Panc1 (cell line): Measurements from ENCODE around the gene PINLYP. TPM values are rescaled to one million over a fixed set of nuclear protein-coding genes. Genes with fewer than 3 reads are reported as not detected.

ENCODE experiments used
- ATAC-seq: fragments of 200-7000 bp; cut with Tn5 transposase; 2 replicates; pipeline ENCODE4 v1.9.1; 2020; ENCODE audit warnings: mild to moderate bottlenecking, moderate library complexity
- BruUV-seq: library from RNA; stranded (reverse); fragments of 400-500 nt; replicated peaks from 2 replicates; lab custom pipeline; 2021; lab: Mats Ljungman, UMichigan
- CTCF ChIA-PET: fragments of 300-600 bp; sonication (Branson Sonifier 250); formaldehyde crosslinking; loops from one replicate; lab custom pipeline; 2022; ENCODE audit warnings: antibody characterized with exemption; lab: Charles Lee
- POLR2A ChIA-PET: fragments of 300-600 bp; sonication (Branson Sonifier 250); formaldehyde crosslinking; loops from one replicate; lab custom pipeline; 2022; ENCODE audit warnings: antibody characterized with exemption; lab: Charles Lee
- DNase-seq: peaks from one replicate; pipeline ENCODE4 v3.0.0-alpha.2; 2010; ENCODE audit warnings: low read depth, low spot score
- H3K27ac ChIP-seq: 2 replicates; pipeline ENCODE4 v1.5.1; 2011; ENCODE audit warnings: mild to moderate bottlenecking, low read length, inconsistent platforms
- H3K27me3 ChIP-seq: fragments of 200-500 bp; sonication (Bioruptor generic); 2 replicates; pipeline ENCODE4 v1.6.0; 2014; ENCODE audit warnings: low read length, inconsistent platforms; ENCODE audit not compliant: control insufficient read depth, insufficient read depth
- H3K36me3 ChIP-seq: fragments of 200-500 bp; sonication (Bioruptor generic); 2 replicates; pipeline ENCODE4 v1.5.1; 2014; ENCODE audit warnings: inconsistent platforms, mild to moderate bottlenecking, low read length, moderate library complexity; ENCODE audit not compliant: control insufficient read depth, insufficient read depth
- H3K4me1 ChIP-seq: 2 replicates; pipeline ENCODE4 v1.5.1; 2011; ENCODE audit warnings: inconsistent platforms, mild to moderate bottlenecking, low read length, moderate library complexity; ENCODE audit not compliant: control insufficient read depth, insufficient read depth
- H3K4me3 ChIP-seq, 2 experiments: 2 replicates each; pipeline ENCODE4 v1.5.1; 2011 to 2012; ENCODE audit warnings: low read depth in 2 of 2, low read length in 2 of 2, mild to moderate bottlenecking in 2 of 2, inconsistent platforms in 1 of 2, moderate library complexity in 1 of 2
- H3K9me3 ChIP-seq: fragments of 200-500 bp; sonication (Bioruptor generic); 2 replicates; pipeline ENCODE4 v1.5.1; 2014; ENCODE audit warnings: low read depth, mild to moderate bottlenecking, inconsistent platforms, low read length, moderate library complexity; ENCODE audit not compliant: control insufficient read depth, insufficient read depth
- POLR2AphosphoS5 ChIP-seq: IDR thresholded peaks from 2 replicates; pipeline ENCODE4 v1.6.1; 2012; ENCODE audit warnings: mild to moderate bottlenecking, low read depth, low read length, moderate library complexity
- REST ChIP-seq, 2 experiments: IDR thresholded peaks; 2 replicates each; pipeline ENCODE4 v1.6.1; 2011 to 2012; ENCODE audit warnings: low read depth in 2 of 2, control low read depth in 1 of 2, low read length in 1 of 2, mild to moderate bottlenecking in 1 of 2, moderate library complexity in 1 of 2; ENCODE audit not compliant: insufficient read depth in 1 of 2
- SIN3A ChIP-seq: IDR thresholded peaks from 2 replicates; pipeline ENCODE4 v1.6.1; 2012; ENCODE audit warnings: low read depth, mild to moderate bottlenecking, low read length, moderate library complexity, borderline replicate concordance; ENCODE audit not compliant: insufficient read depth
- TCF7L2 ChIP-seq: IDR thresholded peaks from 2 replicates; pipeline ENCODE4 v1.6.1; 2011; ENCODE audit warnings: mild to moderate bottlenecking, low read depth, low read length, inconsistent platforms
- in situ Hi-C: cut with HindIII; loops from 2 replicates; pipeline ENCODE4 v1.10.0; 2016; ENCODE audit warnings: low sequenced_read_pairs, low pct_unique_long_range_greater_than_20kb
- intact Hi-C: fragments of 100-400 bp; cut with micrococcal nuclease; formaldehyde crosslinking; loops from one replicate; pipeline ENCODE4 v1.10.0; 2022; ENCODE audit not compliant: unreplicated experiment
- total RNA-seq: library from RNA; stranded (reverse); gene quantifications from one replicate; pipeline ENCODE4 v1.2.1, GENCODE V29; 2021; ENCODE audit not compliant: unreplicated experiment
- TF ChIP-seq, protein P1 (sequence below): fragments of 450-650 bp; IDR thresholded peaks from 2 replicates; pipeline ENCODE4 v1.5.1; 2017; ENCODE audit warnings: mild to moderate bottlenecking

PINLYP gene
- total RNA-seq, 1 experiment from 2014 or later = 0.21 TPM

- in situ Hi-C loops = no loop called here
- Histone ChIP-seq H3K27me3 (no peaks in the 10 kb centered on the region), H3K4me3 (no peak overlapping the region), H3K27ac (no peak overlapping the region), H3K4me1 (no peaks in the 10 kb centered on the region), H3K9me3 (no peaks in the 10 kb centered on the region), H3K36me3 (no peaks in the 10 kb centered on the region)
- ChIA-PET POLR2A (no interaction called here), CTCF (interaction anchor here (0.6 kb wide), 1 partner anchor 87 kb away, joined by 5 read pairs; no protein-coding TSS in a partner anchor)
- BruUV-seq = no TSS peak
- ATAC-seq (no peak), DNase-seq (no peak)
- no peak for TF ChIP-seq REST (IDR thresholded peaks at IDR 0.05; ENCODE audit: insufficient read depth in 1 of 2, low read depth in 2 of 2, low read length in 1 of 2)
- TF ChIP-seq, protein P1, sequence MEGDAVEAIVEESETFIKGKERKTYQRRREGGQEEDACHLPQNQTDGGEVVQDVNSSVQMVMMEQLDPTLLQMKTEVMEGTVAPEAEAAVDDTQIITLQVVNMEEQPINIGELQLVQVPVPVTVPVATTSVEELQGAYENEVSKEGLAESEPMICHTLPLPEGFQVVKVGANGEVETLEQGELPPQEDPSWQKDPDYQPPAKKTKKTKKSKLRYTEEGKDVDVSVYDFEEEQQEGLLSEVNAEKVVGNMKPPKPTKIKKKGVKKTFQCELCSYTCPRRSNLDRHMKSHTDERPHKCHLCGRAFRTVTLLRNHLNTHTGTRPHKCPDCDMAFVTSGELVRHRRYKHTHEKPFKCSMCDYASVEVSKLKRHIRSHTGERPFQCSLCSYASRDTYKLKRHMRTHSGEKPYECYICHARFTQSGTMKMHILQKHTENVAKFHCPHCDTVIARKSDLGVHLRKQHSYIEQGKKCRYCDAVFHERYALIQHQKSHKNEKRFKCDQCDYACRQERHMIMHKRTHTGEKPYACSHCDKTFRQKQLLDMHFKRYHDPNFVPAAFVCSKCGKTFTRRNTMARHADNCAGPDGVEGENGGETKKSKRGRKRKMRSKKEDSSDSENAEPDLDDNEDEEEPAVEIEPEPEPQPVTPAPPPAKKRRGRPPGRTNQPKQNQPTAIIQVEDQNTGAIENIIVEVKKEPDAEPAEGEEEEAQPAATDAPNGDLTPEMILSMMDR = no peak
- no peak for TF ChIP-seq POLR2AphosphoS5
- intact Hi-C loops = no loop called here
Observed at GRCh38 chr19:43553656-43554055, 21.9 kb upstream of the PINLYP start.

GRCh38 chr19:43554317-43554895, 21.2 kb upstream of the PINLYP start:
- Histone ChIP-seq H3K27ac (no peak overlapping the region), H3K4me3 (no peak overlapping the region), H3K27me3 (no peaks in the 10 kb centered on the region), H3K36me3 (no peaks in the 10 kb centered on the region), H3K9me3 (no peaks in the 10 kb centered on the region), H3K4me1 (no peaks in the 10 kb centered on the region)
- ATAC-seq (no peak), DNase-seq (no peak)
- no peak for TF ChIP-seq REST (IDR thresholded peaks at IDR 0.05; ENCODE audit: insufficient read depth in 1 of 2, low read depth in 2 of 2, low read length in 1 of 2)
- TF ChIP-seq SIN3A = no peak
- TF ChIP-seq POLR2AphosphoS5 = no peak
- no peak for TF ChIP-seq TCF7L2
- TF ChIP-seq, protein P1 = no peak
- intact Hi-C loops (no loop called here), in situ Hi-C loops (no loop called here)
- BruUV-seq = no TSS peak
- ChIA-PET CTCF (interaction anchor here (0.6 to 1.2 kb wide), 5 partner anchors 10 to 114 kb away, joined by 3 to 5 read pairs (median 3); partner anchors contain the start of genes IRGQ and ZNF576), POLR2A (no interaction called here)
